GM19043 (cell line): ENCODE results near the gene MGARP.
"Not testable (repeated sequence)": the region's sequence is repeated elsewhere in the genome, so short reads cannot be mapped to it uniquely, and the experiment has no call there.

ENCODE experiments used
- ATAC-seq: cut with Tn5 transposase; IDR thresholded peaks from one replicate; pipeline ENCODE4 v1.9.1; 2021; ENCODE audit warnings: low read depth; ENCODE audit not compliant: unreplicated experiment

The MGARP gene

GRCh38 chr4:139297001-139297410, 17.0 kb upstream of the MGARP start:
- no peak for ATAC-seq

- ATAC-seq: no peak
Measured at GRCh38 chr4:139295942-139296299, 15.9 kb upstream of the MGARP start.

GRCh38 chr4:139295206-139295941, 15.3 kb upstream of the MGARP start:
- peak; percentile 87 for ATAC-seq

- ATAC-seq: no peak
Measured at GRCh38 chr4:139286186-139286698, 6.2 kb upstream of the MGARP start.

- ATAC-seq: no peak
Measured at GRCh38 chr4:139282721-139283075, 2.7 kb upstream of the MGARP start.

- ATAC-seq: no peak
Measured at GRCh38 chr4:139282065-139282720, 2.2 kb upstream of the MGARP start.

- no peak for ATAC-seq
Measured at GRCh38 chr4:139278912-139279759, 889 bp downstream of the MGARP start.

- ATAC-seq: no peak
Measured at GRCh38 chr4:139278485-139278884, 1.5 kb downstream of the MGARP start.

- no peak for ATAC-seq
Measured at GRCh38 chr4:139275281-139275735, 4.7 kb downstream of the MGARP start.

GRCh38 chr4:139274790-139275189, 5.2 kb downstream of the MGARP start:
- ATAC-seq: no peak

GRCh38 chr4:139273835-139274234, 6.2 kb downstream of the MGARP start:
- ATAC-seq: no peak

GRCh38 chr4:139267301-139267700, 12.7 kb downstream of the MGARP start:
- ATAC-seq: no peak

GRCh38 chr4:139266583-139267257, 13.3 kb downstream of the MGARP start:
- peak; percentile 94 for ATAC-seq

- no peak for ATAC-seq
Measured at GRCh38 chr4:139266208-139266582, 13.8 kb downstream of the MGARP start.

GRCh38 chr4:139265654-139266053, 14.4 kb downstream of the MGARP start:
- ATAC-seq: no peak

- no peak for ATAC-seq
Measured at GRCh38 chr4:139256349-139256748, 23.7 kb downstream of the MGARP start.

- ATAC-seq: not testable (repeated sequence)
Measured at GRCh38 chr4:139255581-139255980, 24.4 kb downstream of the MGARP start.

GRCh38 chr4:139253713-139254112, 26.3 kb downstream of the MGARP start:
- ATAC-seq: no peak

- no peak for ATAC-seq
Measured at GRCh38 chr4:139253046-139253445, 27.0 kb downstream of the MGARP start.

GRCh38 chr4:139247700-139248238, 32.3 kb downstream of the MGARP start:
- no peak for ATAC-seq
